Skeletal muscle satellite cell (primary cell): ENCODE measurements around the gene AANAT. TPM values are rescaled to one million over a fixed set of nuclear protein-coding genes. Genes with fewer than 3 reads are reported as not detected.

Source experiments
- H3K27me3 ChIP-seq: 2 replicates; pipeline ENCODE4 v1.7.0; 2013; ENCODE audit warnings: low read length; ENCODE audit not compliant: control insufficient read depth, insufficient read depth
- H3K36me3 ChIP-seq: 2 replicates; pipeline ENCODE4 v1.7.0; 2013; ENCODE audit warnings: mild to moderate bottlenecking, control low read depth, low read length; ENCODE audit not compliant: insufficient read depth
- H3K4me1 ChIP-seq: 2 replicates; pipeline ENCODE4 v1.7.0; 2013; ENCODE audit warnings: low read length; ENCODE audit not compliant: control insufficient read depth, insufficient read depth
- H3K4me2 ChIP-seq: 2 replicates; pipeline ENCODE4 v1.7.0; 2013; ENCODE audit warnings: mild to moderate bottlenecking, low read length
- H3K4me3 ChIP-seq: 2 replicates; pipeline ENCODE4 v1.7.0; 2013; ENCODE audit warnings: low read length
- H3K9ac ChIP-seq: 2 replicates; pipeline ENCODE4 v1.7.0; 2013; ENCODE audit warnings: mild to moderate bottlenecking, low read depth, low read length, moderate library complexity
- H3K9me3 ChIP-seq: replicated peaks from 2 replicates; pipeline ENCODE4 v1.7.0; 2013; ENCODE audit warnings: mild to moderate bottlenecking, control low read depth, low read length
- total RNA-seq: library from RNA; depleted of rRNA; stranded (reverse); fragments of >200 nt; gene quantifications from 2 replicates; pipeline ENCODE4 v1.2.3, GENCODE V29; 2012; rRNA removed

AANAT gene
- under 0.01 TPM in 1 of 2 replicates, not detected in the other for total RNA-seq

- Histone ChIP-seq H3K4me3 (no peak within 1 kb of the TSS), H3K4me1 (no peaks in the 10 kb centered on the region), H3K4me2 (no peak within 1 kb of the TSS), H3K9me3 (no peaks in the 10 kb centered on the region), H3K27me3 (peaks cover 5% of the 10 kb centered on the region), H3K9ac (no peak within 1 kb of the TSS), H3K36me3 (peaks cover 8% of the 10 kb centered on the region)
Observed at GRCh38 chr17:76467366-76467765, at the start of gene AANAT. AANAT (plus strand) TSS chr17:76467603; CDS start chr17:76468747, 1,144 bp downstream.

- Histone ChIP-seq H3K9me3 (no peaks in the 10 kb centered on the region), H3K27me3 (no peaks in the 10 kb centered on the region), H3K4me1 (peaks cover 2% of the 10 kb centered on the region), H3K4me2 (no peak overlapping the region), H3K36me3 (no peaks in the 10 kb centered on the region), H3K9ac (no peak overlapping the region), H3K4me3 (no peak overlapping the region)
Observed at GRCh38 chr17:76419576-76420260, 47.7 kb upstream of the AANAT start.

GRCh38 chr17:76420356-76421043 is 46.9 kb upstream of the AANAT start:
- H3K4me1 ChIP-seq = no peaks in the 10 kb centered on the region
- H3K9me3 ChIP-seq = no peaks in the 10 kb centered on the region
- H3K4me3 ChIP-seq = no peak overlapping the region
- no peak overlapping the region for H3K9ac ChIP-seq
- no peaks in the 10 kb centered on the region for H3K36me3 ChIP-seq
- H3K4me2 ChIP-seq = no peak overlapping the region
- no peaks in the 10 kb centered on the region for H3K27me3 ChIP-seq

GRCh38 chr17:76421044-76421407 is 46.4 kb upstream of the AANAT start:
- H3K4me1 ChIP-seq = no peaks in the 10 kb centered on the region
- no peak overlapping the region for H3K4me2 ChIP-seq
- no peaks in the 10 kb centered on the region for H3K9me3 ChIP-seq
- H3K27me3 ChIP-seq = no peaks in the 10 kb centered on the region
- H3K4me3 ChIP-seq = no peak overlapping the region
- H3K9ac ChIP-seq = no peak overlapping the region
- H3K36me3 ChIP-seq = no peaks in the 10 kb centered on the region

- H3K4me1 ChIP-seq = peaks cover 3% of the 10 kb centered on the region
Observed at GRCh38 chr17:76422406-76422805, 45.0 kb upstream of the AANAT start.

GRCh38 chr17:76422860-76423259 is 44.5 kb upstream of the AANAT start:
- H3K9ac ChIP-seq = no peak overlapping the region
- H3K4me1 ChIP-seq = peaks cover 7% of the 10 kb centered on the region

More at GRCh38 chr17:76422406-76422805, 45.0 kb upstream of the AANAT start:
- H3K4me3 ChIP-seq = no peak overlapping the region
- no peak overlapping the region for H3K4me2 ChIP-seq
- H3K9ac ChIP-seq = no peak overlapping the region
- H3K36me3 ChIP-seq = no peaks in the 10 kb centered on the region
- no peaks in the 10 kb centered on the region for H3K9me3 ChIP-seq
- H3K27me3 ChIP-seq = no peaks in the 10 kb centered on the region

GRCh38 chr17:76426853-76427252 is 40.5 kb upstream of the AANAT start:
- peaks cover 8% of the 10 kb centered on the region for H3K4me1 ChIP-seq
- H3K4me3 ChIP-seq = no peak overlapping the region
- H3K4me2 ChIP-seq = no peak overlapping the region
- H3K9ac ChIP-seq = no peak overlapping the region
- H3K9me3 ChIP-seq = no peaks in the 10 kb centered on the region
- no peaks in the 10 kb centered on the region for H3K27me3 ChIP-seq
- H3K36me3 ChIP-seq = no peaks in the 10 kb centered on the region

More at GRCh38 chr17:76422860-76423259, 44.5 kb upstream of the AANAT start:
- Histone ChIP-seq H3K9me3 (no peaks in the 10 kb centered on the region), H3K36me3 (no peaks in the 10 kb centered on the region), H3K4me2 (no peak overlapping the region), H3K4me3 (no peak overlapping the region), H3K27me3 (no peaks in the 10 kb centered on the region)

GRCh38 chr17:76427501-76428231 is 39.7 kb upstream of the AANAT start:
- peaks cover 8% of the 10 kb centered on the region for H3K4me1 ChIP-seq
- no peak overlapping the region for H3K9ac ChIP-seq
- H3K4me3 ChIP-seq = no peak overlapping the region
- no peaks in the 10 kb centered on the region for H3K27me3 ChIP-seq
- no peak overlapping the region for H3K4me2 ChIP-seq
- H3K9me3 ChIP-seq = no peaks in the 10 kb centered on the region
- no peaks in the 10 kb centered on the region for H3K36me3 ChIP-seq

- H3K4me2 ChIP-seq = no peak overlapping the region
- H3K4me3 ChIP-seq = no peak overlapping the region
- no peaks in the 10 kb centered on the region for H3K36me3 ChIP-seq
- no peak overlapping the region for H3K9ac ChIP-seq
- no peaks in the 10 kb centered on the region for H3K9me3 ChIP-seq
- no peaks in the 10 kb centered on the region for H3K27me3 ChIP-seq
- H3K4me1 ChIP-seq = peaks cover 8% of the 10 kb centered on the region
Observed at GRCh38 chr17:76428511-76428910, 38.9 kb upstream of the AANAT start.

- Histone ChIP-seq H3K9me3 (no peaks in the 10 kb centered on the region), H3K36me3 (peaks cover 5% of the 10 kb centered on the region), H3K9ac (no peak overlapping the region), H3K4me3 (no peak overlapping the region), H3K4me2 (no peak overlapping the region), H3K27me3 (no peaks in the 10 kb centered on the region), H3K4me1 (peaks cover 8% of the 10 kb centered on the region)
Observed at GRCh38 chr17:76431509-76431908, 35.9 kb upstream of the AANAT start.

GRCh38 chr17:76432004-76432403 is 35.4 kb upstream of the AANAT start:
- H3K27me3 ChIP-seq = no peaks in the 10 kb centered on the region
- H3K4me2 ChIP-seq = no peak overlapping the region
- no peak overlapping the region for H3K9ac ChIP-seq
- no peaks in the 10 kb centered on the region for H3K9me3 ChIP-seq
- H3K4me3 ChIP-seq = no peak overlapping the region
- H3K4me1 ChIP-seq = peaks cover 8% of the 10 kb centered on the region
- H3K36me3 ChIP-seq = peaks cover 5% of the 10 kb centered on the region
